Sigmoid colon (tissue), 7 donors: Measurements from ENCODE around the gene CAMK4. TPM values are rescaled to one million over a fixed set of nuclear protein-coding genes. Genes with fewer than 3 reads are reported as not detected.

Source experiments
- DNase-seq: peaks from one replicate; pipeline ENCODE4 v3.0.0-alpha.2; 2019
- H3K27ac ChIP-seq, 4 donors: fragments of 200-600 bp; sonication (generic); one replicate each; pipeline ENCODE4 v1.5.1; 2016 to 2019; ENCODE audit warnings: mild to moderate bottlenecking in 1 of 4
- H3K27me3 ChIP-seq, 3 donors: fragments of 200-600 bp; sonication (generic); one replicate each; pipeline ENCODE4 v1.5.1; 2019; ENCODE audit warnings: mild to moderate bottlenecking in 1 of 3
- H3K36me3 ChIP-seq, 4 donors: fragments of 200-600 bp; sonication (generic); one replicate each; pipeline ENCODE4 v1.5.1; 2016 to 2019
- H3K4me1 ChIP-seq, 4 donors: fragments of 200-600 bp; sonication (generic); one replicate each; pipeline ENCODE4 v1.5.1; 2017 to 2019
- H3K4me3 ChIP-seq, 4 donors: fragments of 200-600 bp; sonication (generic); one replicate each; pipeline ENCODE4 v1.5.1; 2017 to 2019; ENCODE audit warnings: mild to moderate bottlenecking in 2 of 4, moderate library complexity in 1 of 4
- H3K9me3 ChIP-seq, 4 donors: fragments of 200-600 bp in 3 of 4; sonication (generic) in 3 of 4; one replicate each; pipeline versions ENCODE4 v1.5.1 to v1.6.1; 2013 to 2019
- CTCF ChIP-seq, 4 experiments: fragments of 450-650 bp in 3 of 4; fragments of 200-600 bp in 1 of 4; IDR thresholded peaks; one replicate each; pipeline ENCODE4 v1.5.1; 2016 to 2019; ENCODE audit warnings: antibody characterized with exemption in 4 of 4, mild to moderate bottlenecking in 3 of 4, moderate library complexity in 2 of 4
- EP300 ChIP-seq, 4 donors: sonication (generic); formaldehyde crosslinking; IDR thresholded peaks; one replicate each; pipeline ENCODE4 v1.6.1; 2017; ENCODE audit warnings: antibody characterized with exemption in 4 of 4
- POLR2A ChIP-seq, 2 donors: fragments of 450-650 bp; IDR thresholded peaks; one replicate each; pipeline ENCODE4 v1.6.1; 2016; ENCODE audit warnings: antibody characterized with exemption in 2 of 2, mild to moderate bottlenecking in 2 of 2, moderate library complexity in 2 of 2
- POLR2AphosphoS5 ChIP-seq, 4 donors: sonication (generic); formaldehyde crosslinking; IDR thresholded peaks; one replicate each; pipeline ENCODE4 v1.6.1; 2017; ENCODE audit warnings: antibody characterized with exemption in 4 of 4
- WGBS, 2 donors: extraction: QIAGEN DNeasy Blood & Tissue Kit; methylation state at CpG; one replicate each; pipeline ENCODE4 v1.1.7; 2013; 5-methylcytosine and 5-hydroxymethylcytosine counted together
- intact Hi-C: fragments of 100-400 bp; cut with DNase I; formaldehyde crosslinking; loops from one replicate; pipeline ENCODE4 v1.15.1; 2023
- polyA plus RNA-seq, 3 donors: library from polyadenylated mRNA; stranded (reverse); fragments of 200-250 nt; gene quantifications; one replicate each; pipeline ENCODE4 v1.2.3, GENCODE V29; 2013
- total RNA-seq, 4 donors: library from RNA; depleted of rRNA; stranded (reverse); fragments of >200 nt; gene quantifications; one replicate each; pipeline ENCODE4 v1.1.0, GENCODE V29; 2016
- donor health status: healthy with polysubstance abuse.
- donor health status: Bipolar disorder and iron deficiency.
- donor health status: healthy.

Gene CAMK4
- total and polyA plus RNA-seq, 7 donors, result 0.23 to 4.0 (median 2.3) TPM

GRCh38 chr5:111439473-111440075 lies 215.4 kb downstream of the CAMK4 start:
- DNase-seq, result no peak
- no peak for TF ChIP-seq POLR2AphosphoS5 (IDR thresholded peaks at IDR 0.05)
- TF ChIP-seq POLR2A (IDR thresholded peaks at IDR 0.05), result no peak
- TF ChIP-seq EP300 (IDR thresholded peaks at IDR 0.05), result no peak
- TF ChIP-seq CTCF (IDR thresholded peaks at IDR 0.05), result no peak
- H3K27ac ChIP-seq, result no peak overlapping the region
- no peak overlapping the region for H3K4me3 ChIP-seq
- H3K36me3 ChIP-seq, result no peaks in the 10 kb centered on the region
- 85 to 92% methylated on average over 1 of the region's 1 CpG for WGBS, 2 donors
- no peaks in the 10 kb centered on the region for H3K4me1 ChIP-seq
- no peaks in the 10 kb centered on the region for H3K9me3 ChIP-seq
- intact Hi-C loops, result no loop called here
- H3K27me3 ChIP-seq, result no peaks in the 10 kb centered on the region

- Histone ChIP-seq H3K4me1 (no peaks in the 10 kb centered on the region), H3K9me3 (no peaks in the 10 kb centered on the region), H3K27ac (no peak overlapping the region), H3K36me3 (no peaks in the 10 kb centered on the region), H3K27me3 (no peaks in the 10 kb centered on the region), H3K4me3 (no peak overlapping the region)
- TF ChIP-seq EP300 (IDR thresholded peaks at IDR 0.05) (no peak), CTCF (IDR thresholded peaks at IDR 0.05) (no peak), POLR2AphosphoS5 (IDR thresholded peaks at IDR 0.05) (no peak), POLR2A (IDR thresholded peaks at IDR 0.05) (no peak)
- 73 to 80% methylated on average over 1 of the region's 1 CpG for WGBS, 2 donors
- intact Hi-C loops, result no loop called here
- no peak for DNase-seq
These were observed 222.9 kb downstream of the CAMK4 start for GRCh38 chr5:111447099-111447498.

- H3K27ac ChIP-seq, result no peak overlapping the region
- intact Hi-C loops, result no loop called here
- H3K9me3 ChIP-seq, result no peaks in the 10 kb centered on the region
- H3K36me3 ChIP-seq, result no peaks in the 10 kb centered on the region
- DNase-seq, result no peak
- TF ChIP-seq CTCF (IDR thresholded peaks at IDR 0.05) (no peak), POLR2AphosphoS5 (IDR thresholded peaks at IDR 0.05) (no peak), EP300 (IDR thresholded peaks at IDR 0.05) (no peak), POLR2A (IDR thresholded peaks at IDR 0.05) (no peak)
- WGBS, 2 donors, result 9 to 18% methylated on average over 2 of the region's 2 CpGs
- H3K4me3 ChIP-seq, result no peak overlapping the region
- H3K27me3 ChIP-seq, result no peaks in the 10 kb centered on the region
- H3K4me1 ChIP-seq, result peaks cover 0 to under 1% (median 0%) of the 10 kb centered on the region in 4 donors
These were observed 223.6 kb downstream of the CAMK4 start for GRCh38 chr5:111447822-111448221.

GRCh38 chr5:111453295-111453694 lies 229.1 kb downstream of the CAMK4 start:
- WGBS, 2 donors, result 44 to 68% methylated on average over 1 of the region's 1 CpG
- Histone ChIP-seq H3K36me3 (no peaks in the 10 kb centered on the region), H3K4me3 (no peak overlapping the region), H3K27me3 (no peaks in the 10 kb centered on the region), H3K4me1 (peaks cover 0 to 16% (median 0%) of the 10 kb centered on the region in 4 donors), H3K27ac (no peak overlapping the region), H3K9me3 (no peaks in the 10 kb centered on the region)
- intact Hi-C loops, result no loop called here
- DNase-seq, result no peak
- no peak for TF ChIP-seq POLR2AphosphoS5 (IDR thresholded peaks at IDR 0.05)

GRCh38 chr5:111453747-111454146 lies 229.6 kb downstream of the CAMK4 start:
- intact Hi-C loops, result no loop called here
- no peak for DNase-seq
- H3K27me3 ChIP-seq, result no peaks in the 10 kb centered on the region
- 49 to 65% methylated on average over 2 of the region's 2 CpGs for WGBS, 2 donors
- H3K9me3 ChIP-seq, result no peaks in the 10 kb centered on the region
- no peak overlapping the region for H3K27ac ChIP-seq
- H3K4me3 ChIP-seq, result no peak overlapping the region
- no peaks in the 10 kb centered on the region for H3K36me3 ChIP-seq
- peaks cover 0 to 16% (median 0%) of the 10 kb centered on the region in 4 donors for H3K4me1 ChIP-seq
- TF ChIP-seq POLR2AphosphoS5 (IDR thresholded peaks at IDR 0.05), result no peak
- TF ChIP-seq CTCF (IDR thresholded peaks at IDR 0.05), result no peak
- no peak for TF ChIP-seq POLR2A (IDR thresholded peaks at IDR 0.05)
- TF ChIP-seq EP300 (IDR thresholded peaks at IDR 0.05), result no peak
